Parathyroid adenoma (tissue), 2 donors: ENCODE data around the gene CHL1.

Source experiments
- H2AFZ ChIP-seq: fragments of 300-600 bp; sonication (generic); one replicate; pipeline ENCODE4 v1.7.0; 2017; ENCODE audit warnings: antibody characterized with exemption, mild to moderate bottlenecking
- H3K27ac ChIP-seq: fragments of 300-600 bp; sonication (generic); one replicate; pipeline ENCODE4 v1.7.0; 2017
- H3K27me3 ChIP-seq: fragments of 300-600 bp; sonication (generic); one replicate; pipeline ENCODE4 v1.7.0; 2017; ENCODE audit warnings: low read length; ENCODE audit not compliant: control insufficient read depth, insufficient read depth
- H3K36me3 ChIP-seq: fragments of 300-600 bp; sonication (generic); one replicate; pipeline ENCODE4 v1.7.0; 2017; ENCODE audit warnings: low read length; ENCODE audit not compliant: control insufficient read depth, insufficient read depth
- H3K4me1 ChIP-seq: fragments of 300-600 bp; sonication (generic); one replicate; pipeline ENCODE4 v1.7.0; 2017; ENCODE audit warnings: control low read depth
- H3K4me2 ChIP-seq: fragments of 300-600 bp; sonication (generic); one replicate; pipeline ENCODE4 v1.7.0; 2017; ENCODE audit warnings: low read length
- H3K4me3 ChIP-seq: fragments of 300-600 bp; sonication (generic); one replicate; pipeline ENCODE4 v1.7.0; 2017; ENCODE audit warnings: low read depth, low read length
- H3K79me2 ChIP-seq: fragments of 300-600 bp; sonication (generic); one replicate; pipeline ENCODE4 v1.7.0; 2017; ENCODE audit warnings: control low read depth
- H3K9ac ChIP-seq: fragments of 300-600 bp; sonication (generic); one replicate; pipeline ENCODE4 v1.7.0; 2017; ENCODE audit warnings: mild to moderate bottlenecking
- H3K9me3 ChIP-seq: fragments of 300-600 bp; sonication (generic); one replicate; pipeline ENCODE4 v1.7.0; 2017; ENCODE audit warnings: low read length; ENCODE audit not compliant: control insufficient read depth
- CTCF ChIP-seq: fragments of 300-600 bp; sonication (generic); IDR thresholded peaks from one replicate; pipeline ENCODE4 v1.7.0; 2017; ENCODE audit warnings: antibody characterized with exemption, mild to moderate bottlenecking
- donor health status: primary hyperparathyroidism.

CHL1 gene

GRCh38 chr3:247916-248315 is 51.4 kb downstream of the CHL1 start:
- Histone ChIP-seq H3K79me2 (no peaks in the 10 kb centered on the region), H3K4me2 (no peak overlapping the region), H3K27me3 (no peaks in the 10 kb centered on the region), H3K9me3 (no peaks in the 10 kb centered on the region), H3K36me3 (no peaks in the 10 kb centered on the region), H2AFZ (no peak overlapping the region), H3K27ac (no peak overlapping the region), H3K9ac (no peak overlapping the region), H3K4me1 (no peaks in the 10 kb centered on the region), H3K4me3 (no peak overlapping the region)
- TF ChIP-seq CTCF = no peak

- TF ChIP-seq CTCF = no peak
- Histone ChIP-seq H3K4me2 (no peak overlapping the region), H3K27ac (no peak overlapping the region), H3K36me3 (no peaks in the 10 kb centered on the region), H3K27me3 (no peaks in the 10 kb centered on the region), H2AFZ (no peak overlapping the region), H3K9ac (no peak overlapping the region), H3K4me1 (no peaks in the 10 kb centered on the region), H3K79me2 (no peaks in the 10 kb centered on the region), H3K9me3 (no peaks in the 10 kb centered on the region), H3K4me3 (no peak overlapping the region)
Measured at GRCh38 chr3:248864-249520, 52.4 kb downstream of the CHL1 start.

GRCh38 chr3:249587-250262 is 53.2 kb downstream of the CHL1 start:
- Histone ChIP-seq H3K9me3 (no peaks in the 10 kb centered on the region), H3K36me3 (no peaks in the 10 kb centered on the region), H3K4me3 (no peak overlapping the region), H2AFZ (no peak overlapping the region), H3K4me1 (no peaks in the 10 kb centered on the region), H3K4me2 (no peak overlapping the region), H3K79me2 (no peaks in the 10 kb centered on the region), H3K27me3 (no peaks in the 10 kb centered on the region), H3K9ac (no peak overlapping the region), H3K27ac (no peak overlapping the region)
- TF ChIP-seq CTCF = no peak

- no peak for TF ChIP-seq CTCF
- Histone ChIP-seq H3K27me3 (no peaks in the 10 kb centered on the region), H3K27ac (no peak overlapping the region), H3K4me3 (no peak overlapping the region), H3K36me3 (no peaks in the 10 kb centered on the region), H2AFZ (no peak overlapping the region), H3K9ac (no peak overlapping the region), H3K79me2 (no peaks in the 10 kb centered on the region), H3K9me3 (no peaks in the 10 kb centered on the region), H3K4me1 (no peaks in the 10 kb centered on the region), H3K4me2 (no peak overlapping the region)
Measured at GRCh38 chr3:256501-256900, 59.9 kb downstream of the CHL1 start.

GRCh38 chr3:257826-258225 is 61.3 kb downstream of the CHL1 start:
- no peak overlapping the region for H3K27ac ChIP-seq
- no peak overlapping the region for H3K4me3 ChIP-seq
- TF ChIP-seq CTCF = no peak
- no peaks in the 10 kb centered on the region for H3K9me3 ChIP-seq
- no peaks in the 10 kb centered on the region for H3K36me3 ChIP-seq
- H2AFZ ChIP-seq = no peak overlapping the region
- H3K9ac ChIP-seq = no peak overlapping the region
- H3K27me3 ChIP-seq = no peaks in the 10 kb centered on the region
- H3K4me2 ChIP-seq = no peak overlapping the region
- no peaks in the 10 kb centered on the region for H3K79me2 ChIP-seq
- no peaks in the 10 kb centered on the region for H3K4me1 ChIP-seq
